ENCODE results near the gene TXNDC8. TPM values are rescaled to one million over a fixed set of nuclear protein-coding genes. Genes with fewer than 3 reads are reported as not detected.
A peak's percentile ranks its signal among the peaks of the same experiment; 100 is the strongest.

TXNDC8 gene
- total RNA-seq, 1 experiment from 2014 or later, result not detected

GRCh38 chr9:110256380-110257096 is 81.1 kb downstream of the TXNDC8 start, which contains the start of gene TXN:
Gene TXN (minus strand): TSS chr9:110256507. CDS start chr9:110256435, 72 bp downstream.
- H3K9me3 Mint-ChIP-seq, result no peaks in the 10 kb centered on the region
- ChIA-PET CTCF (interaction anchor here (0.6 to 1.5 kb wide), 2 partner anchors 73 to 282 kb away, joined by 3 to 6 read pairs; no protein-coding TSS in a partner anchor), POLR2A (interaction anchor here (1.2 to 1.7 kb wide), 2 partner anchors 14 to 83 kb away, joined by 5 to 6 read pairs; no protein-coding TSS in a partner anchor)
- ATAC-seq (peak; percentile 80), DNase-seq (ENCODE audit: low spot score) (peak; percentile 80)
- H3K27me3 Mint-ChIP-seq (ENCODE audit: low read depth), result no peaks in the 10 kb centered on the region
- H3K27ac Mint-ChIP-seq, result peak within 1 kb of the TSS; percentile 97
- peak within 1 kb of the TSS; percentile 98 for H3K4me3 Mint-ChIP-seq
- H3K36me3 Mint-ChIP-seq, result no peaks in the 10 kb centered on the region
- peaks cover 45% of the 10 kb centered on the region for H3K4me1 Mint-ChIP-seq
- no peak for TF ChIP-seq ZNF396 (CRISPR knock-in tag; IDR thresholded peaks at IDR 0.05; ENCODE audit: borderline replicate concordance)
- TF ChIP-seq ZNF138 (CRISPR knock-in tag; conservative IDR thresholded peaks at IDR 0.05), result no peak
- TF ChIP-seq ARID4B (CRISPR knock-in tag; IDR thresholded peaks at IDR 0.05; ENCODE audit: borderline replicate concordance), result no peak; the same call in 1 of the 2 replicates
- TF ChIP-seq, protein P1, sequence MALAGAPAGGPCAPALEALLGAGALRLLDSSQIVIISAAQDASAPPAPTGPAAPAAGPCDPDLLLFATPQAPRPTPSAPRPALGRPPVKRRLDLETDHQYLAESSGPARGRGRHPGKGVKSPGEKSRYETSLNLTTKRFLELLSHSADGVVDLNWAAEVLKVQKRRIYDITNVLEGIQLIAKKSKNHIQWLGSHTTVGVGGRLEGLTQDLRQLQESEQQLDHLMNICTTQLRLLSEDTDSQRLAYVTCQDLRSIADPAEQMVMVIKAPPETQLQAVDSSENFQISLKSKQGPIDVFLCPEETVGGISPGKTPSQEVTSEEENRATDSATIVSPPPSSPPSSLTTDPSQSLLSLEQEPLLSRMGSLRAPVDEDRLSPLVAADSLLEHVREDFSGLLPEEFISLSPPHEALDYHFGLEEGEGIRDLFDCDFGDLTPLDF (CRISPR knock-in tag; IDR thresholded peaks at IDR 0.05), result 0 out of 2 replicates have a peak, but pooled peaks have one; percentile 7
- TF ChIP-seq CREM (CRISPR knock-in tag; IDR thresholded peaks at IDR 0.05), result no peak
- TF ChIP-seq AFF4 (CRISPR knock-in tag; IDR thresholded peaks at IDR 0.05; ENCODE audit: borderline replicate concordance), result no peak
- no peak for TF ChIP-seq MXD4 (CRISPR knock-in tag; IDR thresholded peaks at IDR 0.05; ENCODE audit: borderline replicate concordance)
- peak; percentile 99 for TF ChIP-seq NFE2L1 (CRISPR knock-in tag; IDR thresholded peaks at IDR 0.05)
- TF ChIP-seq ZBTB21 (CRISPR knock-in tag; IDR thresholded peaks at IDR 0.05; ENCODE audit: borderline replicate concordance), result no peak
- TF ChIP-seq NR3C1 (CRISPR knock-in tag; conservative IDR thresholded peaks at IDR 0.05; ENCODE audit: low read depth), result no peak
- TF ChIP-seq ETV6 (CRISPR knock-in tag; IDR thresholded peaks at IDR 0.05), result peak; percentile 24; the same call in 1 of the 2 replicates
- TF ChIP-seq TEAD4 (CRISPR knock-in tag; IDR thresholded peaks at IDR 0.05), result no peak
- no peak for TF ChIP-seq PRRX2 (CRISPR knock-in tag; IDR thresholded peaks at IDR 0.05)
- TF ChIP-seq ESRRA (CRISPR knock-in tag; IDR thresholded peaks at IDR 0.05; ENCODE audit: borderline replicate concordance), result no peak
- no peak for TF ChIP-seq IRF1 (CRISPR knock-in tag; IDR thresholded peaks at IDR 0.05)
- no peak for TF ChIP-seq SMAD4 (CRISPR knock-in tag; IDR thresholded peaks at IDR 0.05)
- TF ChIP-seq ERG (CRISPR knock-in tag; IDR thresholded peaks at IDR 0.05), result no peak
- no peak for TF ChIP-seq JUN (CRISPR knock-in tag; IDR thresholded peaks at IDR 0.05)
- TF ChIP-seq FOXP1 (CRISPR knock-in tag; IDR thresholded peaks at IDR 0.05; ENCODE audit: borderline replicate concordance), result no peak
- peak; percentile 77 for TF ChIP-seq MAX (CRISPR knock-in tag; IDR thresholded peaks at IDR 0.05)
- no peak for TF ChIP-seq PRDM15 (CRISPR knock-in tag; IDR thresholded peaks at IDR 0.05)
- no peak for TF ChIP-seq ZNF423 (CRISPR knock-in tag; IDR thresholded peaks at IDR 0.05)
